Ishikawa (cell line): ENCODE data around the gene DCAF6.

Source experiments
- EP300 ChIP-seq: IDR thresholded peaks from 2 replicates; pipeline ENCODE4 v1.6.1; 2012; ENCODE audit warnings: borderline replicate concordance
- TAF1 ChIP-seq: IDR thresholded peaks from 2 replicates; pipeline ENCODE4 v1.6.1; 2012; ENCODE audit warnings: low read depth, mild to moderate bottlenecking

- TF ChIP-seq TAF1 (peak; percentile 79), EP300 (no peak)
Observed at GRCh38 chr1:167936068-167936929, at the start of gene DCAF6.
